ENCODE results near the gene SYNPR. TPM values are rescaled to one million over a fixed set of nuclear protein-coding genes. Genes with fewer than 3 reads are reported as not detected.
A peak's percentile ranks its signal among the peaks of the same experiment; 100 is the strongest.

Gene SYNPR
- total RNA-seq, 1 experiment from 2014 or later: not detected

DNA sequence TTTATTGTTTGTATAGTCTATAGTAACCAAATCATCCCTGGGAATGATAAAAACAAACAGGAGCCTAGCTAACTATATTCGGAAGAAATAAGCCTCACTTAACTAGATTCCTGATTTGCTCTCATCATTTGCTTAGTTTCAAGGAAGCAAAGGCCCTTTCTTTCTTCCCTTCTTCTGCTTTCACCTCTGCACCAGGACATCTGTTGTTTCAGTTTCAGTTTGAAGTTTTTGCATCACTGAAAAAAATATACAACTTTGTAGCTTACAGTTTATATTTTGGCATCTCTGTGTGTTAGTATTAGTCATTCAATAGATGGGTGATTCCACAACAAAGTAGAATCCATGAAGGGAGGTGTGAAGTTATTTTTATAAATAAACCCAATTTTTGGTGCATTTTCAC is 260.8 kb downstream of the SYNPR start:
- no peak for DNase-seq (ENCODE audit: low spot score)

GRCh38 chr3:63555767-63556166 is 277.7 kb downstream of the SYNPR start:
- DNase-seq (ENCODE audit: low spot score): no peak

DNA sequence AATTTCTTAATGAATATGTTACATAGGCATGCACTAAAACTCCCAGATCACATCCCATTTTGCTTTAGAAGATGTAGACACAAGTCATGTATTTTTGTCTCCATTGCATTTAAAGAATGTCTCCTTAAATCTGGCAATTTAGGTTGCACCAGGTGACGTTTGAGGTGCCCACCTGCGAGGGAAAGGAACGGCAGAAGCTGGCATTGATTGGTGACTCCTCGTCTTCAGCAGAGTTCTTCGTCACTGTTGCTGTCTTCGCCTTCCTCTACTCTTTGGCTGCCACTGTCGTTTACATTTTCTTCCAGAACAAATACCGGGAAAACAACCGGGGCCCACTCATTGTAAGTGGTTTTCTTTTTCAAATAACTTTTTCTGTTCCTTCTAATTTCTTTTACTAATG is 278.3 kb downstream of the SYNPR start:
- no peak for DNase-seq (ENCODE audit: low spot score)

GRCh38 chr3:63557912-63558311 is 279.8 kb downstream of the SYNPR start:
- DNase-seq (ENCODE audit: low spot score): no peak

DNA sequence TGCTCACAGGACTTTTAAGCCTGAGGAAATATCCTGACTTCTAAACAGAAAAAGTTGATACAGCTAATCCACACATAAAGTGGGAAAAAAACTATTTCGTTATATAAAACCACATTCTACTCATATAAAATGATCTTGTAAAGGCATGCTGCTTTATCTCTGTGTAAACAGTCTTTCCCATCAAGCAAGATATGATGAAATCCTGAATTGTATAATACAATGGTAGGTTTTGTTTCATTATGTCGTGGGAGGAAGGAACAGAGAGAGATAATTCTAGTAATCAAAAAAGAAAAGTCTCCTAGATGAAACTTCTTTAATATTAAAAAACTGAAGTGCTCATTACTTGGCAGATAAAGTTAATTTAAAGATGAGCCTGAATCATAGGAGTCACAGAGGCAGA is 281.8 kb downstream of the SYNPR start:
- DNase-seq (ENCODE audit: low spot score): peak; percentile 36

GRCh38 chr3:63561879-63562278 is 283.8 kb downstream of the SYNPR start:
- no peak for DNase-seq (ENCODE audit: low spot score)

GRCh38 chr3:63562323-63562722 is 284.2 kb downstream of the SYNPR start:
- no peak for DNase-seq (ENCODE audit: low spot score)

GRCh38 chr3:63563572-63563971 is 285.5 kb downstream of the SYNPR start:
- no peak for DNase-seq (ENCODE audit: low spot score)

DNA sequence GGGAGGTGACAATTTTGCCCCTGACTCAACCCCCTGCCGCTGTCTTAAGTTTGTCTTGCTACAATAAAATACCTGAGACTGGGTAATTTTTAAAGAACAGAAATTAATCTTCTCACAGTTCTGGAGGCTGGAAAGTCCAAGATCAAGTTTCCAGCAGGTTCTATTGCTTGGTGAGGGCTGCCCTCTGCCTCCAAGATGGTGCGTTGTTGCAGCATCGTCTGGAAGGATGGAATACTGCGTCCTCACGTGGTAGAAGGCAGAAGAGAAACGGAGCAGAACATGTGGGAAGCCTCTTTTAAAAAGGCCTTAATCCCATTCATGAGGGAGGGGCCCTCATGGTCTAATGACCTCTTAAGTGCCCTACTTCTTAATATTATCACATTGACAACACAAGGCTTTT is 287.1 kb downstream of the SYNPR start:
- no peak for DNase-seq (ENCODE audit: low spot score)

GRCh38 chr3:63571682-63572081 is 293.6 kb downstream of the SYNPR start:
- peak; percentile 22 for DNase-seq (ENCODE audit: low spot score)

DNA sequence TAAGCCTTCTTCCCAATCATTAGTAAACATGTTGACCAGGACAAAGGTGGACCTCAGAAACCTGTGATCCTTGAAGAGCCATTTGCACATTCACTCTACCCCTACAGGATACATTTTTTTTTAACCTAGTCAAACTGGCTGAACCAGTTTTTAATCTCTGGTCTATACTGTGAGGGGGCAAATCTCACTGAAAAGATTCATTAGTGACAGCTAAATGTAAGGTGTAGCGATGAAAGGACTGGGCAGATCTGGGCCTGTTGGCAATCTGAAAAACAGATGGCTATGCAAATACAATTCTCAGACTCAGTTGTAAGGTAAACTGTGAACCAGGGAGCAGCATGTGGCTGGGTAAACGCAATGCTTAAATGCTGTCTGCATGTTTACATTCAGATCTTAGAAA is 298.7 kb downstream of the SYNPR start:
- peak; percentile 85 for DNase-seq (ENCODE audit: low spot score)

DNA sequence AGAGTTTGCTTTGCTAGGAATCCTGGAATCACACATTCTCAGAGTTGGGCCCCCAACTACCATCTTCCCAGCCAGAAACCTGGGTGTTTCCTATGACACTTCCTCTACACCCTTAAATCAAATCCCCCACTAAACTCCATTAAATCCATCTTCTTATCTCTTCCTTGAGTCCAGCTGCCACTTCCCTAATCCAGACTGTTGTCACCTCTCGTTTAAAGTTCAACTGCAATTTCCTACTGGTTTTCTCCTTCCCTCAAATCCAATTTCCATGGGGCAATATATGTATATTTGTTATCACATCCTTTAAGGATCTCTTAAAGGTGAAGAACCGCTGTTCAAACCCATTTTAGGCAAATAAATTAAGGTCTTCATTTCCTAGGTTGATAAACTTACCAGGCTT is 300.8 kb downstream of the SYNPR start:
- DNase-seq (ENCODE audit: low spot score): no peak

GRCh38 chr3:63580151-63580550 is 302.0 kb downstream of the SYNPR start:
- no peak for DNase-seq (ENCODE audit: low spot score)

GRCh38 chr3:63582943-63583500 is 304.9 kb downstream of the SYNPR start:
- DNase-seq (ENCODE audit: low spot score): no peak

DNA sequence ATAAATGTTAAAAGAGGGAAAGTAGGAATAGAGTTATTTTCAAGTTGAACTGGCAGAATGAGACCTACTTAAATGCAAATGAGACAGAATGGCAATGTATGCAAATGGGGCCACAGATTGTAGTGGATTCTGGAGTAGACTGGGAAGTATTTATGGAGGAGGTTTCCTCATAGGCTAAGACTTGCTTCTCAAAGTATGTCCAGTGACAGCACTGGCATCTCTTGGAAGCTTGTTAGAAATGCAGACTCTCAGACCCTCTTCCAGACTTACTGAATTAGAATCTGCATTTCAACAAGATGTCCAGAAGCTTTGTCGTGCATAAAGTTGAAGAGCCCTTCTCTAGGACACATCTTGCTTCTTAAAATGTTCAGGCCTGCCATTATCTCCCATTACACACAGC is 306.6 kb downstream of the SYNPR start:
- DNase-seq (ENCODE audit: low spot score): no peak

DNA sequence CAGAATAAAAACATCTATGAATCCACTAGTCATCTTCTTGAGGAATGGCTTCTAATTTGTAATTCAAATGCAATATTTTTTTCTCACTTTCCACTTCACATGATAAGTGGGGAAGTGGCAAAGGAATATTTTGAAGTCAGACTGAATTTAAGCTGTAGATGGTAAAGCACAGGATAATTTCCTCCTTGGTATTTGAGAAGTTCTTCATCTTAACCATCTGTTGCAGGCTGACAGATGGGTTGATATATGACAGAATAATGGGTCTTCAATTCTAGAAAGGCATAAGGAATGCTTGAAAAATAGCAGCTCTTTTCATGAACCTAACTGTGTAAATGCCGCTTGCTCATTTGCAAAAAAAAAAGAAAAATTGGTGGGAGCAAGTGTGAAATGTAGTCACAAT is 307.8 kb downstream of the SYNPR start:
- DNase-seq (ENCODE audit: low spot score): no peak

DNA sequence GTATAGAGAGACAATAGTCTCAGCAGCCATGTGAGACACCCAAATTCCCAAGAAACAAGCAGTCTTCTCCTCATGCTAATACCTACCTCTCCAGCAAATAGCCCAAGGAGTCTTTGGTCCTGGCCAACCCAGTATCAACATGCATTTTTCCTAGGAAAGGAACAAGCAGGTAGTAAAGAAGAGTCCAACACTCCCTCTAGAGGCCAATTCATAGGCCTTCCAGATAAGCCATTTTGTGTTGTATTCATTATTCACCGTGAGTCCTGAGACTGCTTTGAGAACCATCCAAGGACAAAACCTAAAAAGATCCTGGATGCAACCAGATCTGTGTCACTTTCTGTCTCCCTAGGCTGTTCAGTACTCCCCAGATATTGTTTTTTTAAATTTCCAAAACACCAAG is 310.8 kb downstream of the SYNPR start:
- peak; percentile 48 for DNase-seq (ENCODE audit: low spot score)

GRCh38 chr3:63593779-63594178 is 315.7 kb downstream of the SYNPR start:
- DNase-seq (ENCODE audit: low spot score): no peak

GRCh38 chr3:63595221-63595620 is 317.1 kb downstream of the SYNPR start:
- no peak for DNase-seq (ENCODE audit: low spot score)

- DNase-seq (ENCODE audit: low spot score): no peak
These were observed 318.9 kb downstream of the SYNPR start for GRCh38 chr3:63597019-63597418.

- DNase-seq (ENCODE audit: low spot score): no peak
These were observed 329.6 kb downstream of the SYNPR start for GRCh38 chr3:63607716-63608115.

GRCh38 chr3:63609408-63609807 is 331.3 kb downstream of the SYNPR start:
- DNase-seq (ENCODE audit: low spot score): no peak

GRCh38 chr3:63609834-63610233 is 331.7 kb downstream of the SYNPR start:
- no peak for DNase-seq (ENCODE audit: low spot score)

DNA sequence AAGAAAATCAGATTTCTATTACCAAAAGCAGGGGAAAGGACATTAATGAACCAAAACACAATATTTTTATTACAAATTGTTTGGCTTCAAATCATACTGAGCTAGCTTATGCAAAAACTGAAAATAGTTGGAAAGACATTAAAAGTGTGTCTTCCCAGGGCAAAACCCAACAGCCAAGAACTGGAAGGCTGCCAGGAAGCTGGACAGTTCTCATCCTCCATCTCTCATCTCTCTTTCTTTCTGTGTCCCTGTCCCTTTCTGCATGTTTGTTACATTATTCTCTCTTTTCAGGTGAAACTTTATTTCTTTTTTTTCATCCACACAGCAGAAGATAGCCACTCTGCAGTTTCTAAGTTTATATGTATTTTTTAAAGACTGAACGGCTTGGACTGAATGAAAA is 333.3 kb downstream of the SYNPR start:
- DNase-seq (ENCODE audit: low spot score): no peak

Data from HT-29 (cell line).